Measurements from ENCODE around the gene SCNN1B.

Gene SCNN1B

GRCh38 chr16:23403547-23403946 lies 101.4 kb downstream of the SCNN1B start:
- DNase-seq (ENCODE audit: low read depth in 2 of 2, low spot score in 1 of 2) = no peak

GRCh38 chr16:23406024-23406423 lies 103.9 kb downstream of the SCNN1B start:
- no peak for DNase-seq (ENCODE audit: low read depth in 2 of 2, low spot score in 1 of 2)

GRCh38 chr16:23406546-23407240 lies 104.6 kb downstream of the SCNN1B start:
- DNase-seq (ENCODE audit: low read depth in 2 of 2, low spot score in 1 of 2) = no peak

- DNase-seq (ENCODE audit: low read depth in 2 of 2, low spot score in 1 of 2) = no peak
Observed at GRCh38 chr16:23407436-23408127, 105.5 kb downstream of the SCNN1B start.

- no peak for DNase-seq (ENCODE audit: low read depth in 2 of 2, low spot score in 1 of 2)
Observed at GRCh38 chr16:23408242-23408822, 106.2 kb downstream of the SCNN1B start.

- no peak for DNase-seq (ENCODE audit: low read depth in 2 of 2, low spot score in 1 of 2)
Observed at GRCh38 chr16:23408823-23409298, 106.8 kb downstream of the SCNN1B start.

GRCh38 chr16:23409522-23409921 lies 107.4 kb downstream of the SCNN1B start:
- DNase-seq (ENCODE audit: low read depth in 2 of 2, low spot score in 1 of 2) = no peak

GRCh38 chr16:23410176-23410575 lies 108.1 kb downstream of the SCNN1B start:
- DNase-seq (ENCODE audit: low read depth in 2 of 2, low spot score in 1 of 2) = no peak

GRCh38 chr16:23414731-23415130 lies 112.6 kb downstream of the SCNN1B start:
- no peak for DNase-seq (ENCODE audit: low read depth in 2 of 2, low spot score in 1 of 2)

- no peak for DNase-seq (ENCODE audit: low read depth in 2 of 2, low spot score in 1 of 2)
Observed at GRCh38 chr16:23416816-23417215, 114.7 kb downstream of the SCNN1B start.

GRCh38 chr16:23420011-23420410 lies 117.9 kb downstream of the SCNN1B start:
- no peak for DNase-seq (ENCODE audit: low read depth in 2 of 2, low spot score in 1 of 2)

GRCh38 chr16:23423496-23424049 lies 121.5 kb downstream of the SCNN1B start:
- DNase-seq (ENCODE audit: low read depth in 2 of 2, low spot score in 1 of 2) = no peak

- no peak for DNase-seq (ENCODE audit: low read depth in 2 of 2, low spot score in 1 of 2)
Observed at GRCh38 chr16:23424292-23424958, 122.3 kb downstream of the SCNN1B start.

- no peak for DNase-seq (ENCODE audit: low read depth in 2 of 2, low spot score in 1 of 2)
Observed at GRCh38 chr16:23428351-23428750, 126.2 kb downstream of the SCNN1B start.
